ENCODE measurements around the gene TMC5. TPM values are rescaled to one million over a fixed set of nuclear protein-coding genes. Genes with fewer than 3 reads are reported as not detected.

Gene TMC5
- polyA plus RNA-seq, 1 donor from 2014 or later = not detected

DNA sequence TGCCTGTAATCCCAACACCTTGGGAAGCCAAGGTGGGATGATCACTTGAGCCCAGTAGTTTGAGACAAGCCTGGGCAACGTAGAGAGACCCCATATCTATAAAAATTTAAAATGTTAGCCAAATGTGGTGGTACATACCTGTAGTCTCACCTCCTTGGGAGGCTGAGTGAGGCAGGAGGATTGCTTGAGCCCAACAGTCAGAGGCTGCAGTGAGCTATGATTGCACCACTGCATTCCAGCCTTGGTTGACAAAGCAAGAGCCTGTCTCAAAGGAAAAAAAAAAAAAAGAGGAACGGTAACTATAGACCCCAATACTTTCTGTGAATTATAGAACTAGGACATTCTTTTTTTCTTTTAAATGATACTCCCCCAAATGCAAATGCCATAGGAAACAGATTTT, 1.8 kb upstream of the TMC5 start:
- no peak overlapping the region for H2AFZ ChIP-seq (ENCODE audit: low read depth, low read length)
- no peaks in the 10 kb centered on the region for H3K79me2 ChIP-seq (replicated peaks; ENCODE audit: insufficient read depth, low read length)
- H3K4me2 ChIP-seq (ENCODE audit: low read length) = no peak overlapping the region
- no peaks in the 10 kb centered on the region for H3K9me3 ChIP-seq (ENCODE audit: low read length)
- H3K9ac ChIP-seq (ENCODE audit: low read length) = no peak overlapping the region
- H3F3A ChIP-seq (ENCODE audit: insufficient read depth, low read length, poor library complexity, severe bottlenecking) = no peaks in the 10 kb centered on the region
- peaks cover 9% of the 10 kb centered on the region for H3K27me3 ChIP-seq (ENCODE audit: insufficient read depth, low read depth, low read length)
- no peak overlapping the region for H3K4me3 ChIP-seq (ENCODE audit: low read length)
- TF ChIP-seq EP300 (conservative IDR thresholded peaks at IDR 0.05; ENCODE audit: poor library complexity, severe bottlenecking) (no peak), EZH2 (IDR thresholded peaks at IDR 0.05; ENCODE audit: borderline replicate concordance, insufficient read depth, low read length, poor library complexity, severe bottlenecking) (no peak), TAF1 (IDR thresholded peaks at IDR 0.05; ENCODE audit: low read depth) (no peak), POLR2AphosphoS5 (IDR thresholded peaks at IDR 0.05) (no peak), MXI1 (conservative IDR thresholded peaks at IDR 0.05; ENCODE audit: poor library complexity, severe bottlenecking) (no peak), RAD21 (conservative IDR thresholded peaks at IDR 0.05) (no peak), SMC3 (conservative IDR thresholded peaks at IDR 0.05; ENCODE audit: poor library complexity) (no peak)
- TF ChIP-seq, protein P1, sequence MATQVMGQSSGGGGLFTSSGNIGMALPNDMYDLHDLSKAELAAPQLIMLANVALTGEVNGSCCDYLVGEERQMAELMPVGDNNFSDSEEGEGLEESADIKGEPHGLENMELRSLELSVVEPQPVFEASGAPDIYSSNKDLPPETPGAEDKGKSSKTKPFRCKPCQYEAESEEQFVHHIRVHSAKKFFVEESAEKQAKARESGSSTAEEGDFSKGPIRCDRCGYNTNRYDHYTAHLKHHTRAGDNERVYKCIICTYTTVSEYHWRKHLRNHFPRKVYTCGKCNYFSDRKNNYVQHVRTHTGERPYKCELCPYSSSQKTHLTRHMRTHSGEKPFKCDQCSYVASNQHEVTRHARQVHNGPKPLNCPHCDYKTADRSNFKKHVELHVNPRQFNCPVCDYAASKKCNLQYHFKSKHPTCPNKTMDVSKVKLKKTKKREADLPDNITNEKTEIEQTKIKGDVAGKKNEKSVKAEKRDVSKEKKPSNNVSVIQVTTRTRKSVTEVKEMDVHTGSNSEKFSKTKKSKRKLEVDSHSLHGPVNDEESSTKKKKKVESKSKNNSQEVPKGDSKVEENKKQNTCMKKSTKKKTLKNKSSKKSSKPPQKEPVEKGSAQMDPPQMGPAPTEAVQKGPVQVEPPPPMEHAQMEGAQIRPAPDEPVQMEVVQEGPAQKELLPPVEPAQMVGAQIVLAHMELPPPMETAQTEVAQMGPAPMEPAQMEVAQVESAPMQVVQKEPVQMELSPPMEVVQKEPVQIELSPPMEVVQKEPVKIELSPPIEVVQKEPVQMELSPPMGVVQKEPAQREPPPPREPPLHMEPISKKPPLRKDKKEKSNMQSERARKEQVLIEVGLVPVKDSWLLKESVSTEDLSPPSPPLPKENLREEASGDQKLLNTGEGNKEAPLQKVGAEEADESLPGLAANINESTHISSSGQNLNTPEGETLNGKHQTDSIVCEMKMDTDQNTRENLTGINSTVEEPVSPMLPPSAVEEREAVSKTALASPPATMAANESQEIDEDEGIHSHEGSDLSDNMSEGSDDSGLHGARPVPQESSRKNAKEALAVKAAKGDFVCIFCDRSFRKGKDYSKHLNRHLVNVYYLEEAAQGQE (IDR thresholded peaks at IDR 0.05; ENCODE audit: borderline replicate concordance) = no peak
- TF ChIP-seq, protein P2, sequence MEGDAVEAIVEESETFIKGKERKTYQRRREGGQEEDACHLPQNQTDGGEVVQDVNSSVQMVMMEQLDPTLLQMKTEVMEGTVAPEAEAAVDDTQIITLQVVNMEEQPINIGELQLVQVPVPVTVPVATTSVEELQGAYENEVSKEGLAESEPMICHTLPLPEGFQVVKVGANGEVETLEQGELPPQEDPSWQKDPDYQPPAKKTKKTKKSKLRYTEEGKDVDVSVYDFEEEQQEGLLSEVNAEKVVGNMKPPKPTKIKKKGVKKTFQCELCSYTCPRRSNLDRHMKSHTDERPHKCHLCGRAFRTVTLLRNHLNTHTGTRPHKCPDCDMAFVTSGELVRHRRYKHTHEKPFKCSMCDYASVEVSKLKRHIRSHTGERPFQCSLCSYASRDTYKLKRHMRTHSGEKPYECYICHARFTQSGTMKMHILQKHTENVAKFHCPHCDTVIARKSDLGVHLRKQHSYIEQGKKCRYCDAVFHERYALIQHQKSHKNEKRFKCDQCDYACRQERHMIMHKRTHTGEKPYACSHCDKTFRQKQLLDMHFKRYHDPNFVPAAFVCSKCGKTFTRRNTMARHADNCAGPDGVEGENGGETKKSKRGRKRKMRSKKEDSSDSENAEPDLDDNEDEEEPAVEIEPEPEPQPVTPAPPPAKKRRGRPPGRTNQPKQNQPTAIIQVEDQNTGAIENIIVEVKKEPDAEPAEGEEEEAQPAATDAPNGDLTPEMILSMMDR (IDR thresholded peaks at IDR 0.05; ENCODE audit: poor library complexity, severe bottlenecking) = no peak
- no peaks in the 10 kb centered on the region for H3K9me2 ChIP-seq (ENCODE audit: insufficient read depth, low read length)
- no peak overlapping the region for H3K27ac ChIP-seq (ENCODE audit: low read length)
- H4K20me1 ChIP-seq (ENCODE audit: insufficient read depth) = no peaks in the 10 kb centered on the region
- no peaks in the 10 kb centered on the region for H3K36me3 ChIP-seq (ENCODE audit: insufficient read depth, low read length)

DNA sequence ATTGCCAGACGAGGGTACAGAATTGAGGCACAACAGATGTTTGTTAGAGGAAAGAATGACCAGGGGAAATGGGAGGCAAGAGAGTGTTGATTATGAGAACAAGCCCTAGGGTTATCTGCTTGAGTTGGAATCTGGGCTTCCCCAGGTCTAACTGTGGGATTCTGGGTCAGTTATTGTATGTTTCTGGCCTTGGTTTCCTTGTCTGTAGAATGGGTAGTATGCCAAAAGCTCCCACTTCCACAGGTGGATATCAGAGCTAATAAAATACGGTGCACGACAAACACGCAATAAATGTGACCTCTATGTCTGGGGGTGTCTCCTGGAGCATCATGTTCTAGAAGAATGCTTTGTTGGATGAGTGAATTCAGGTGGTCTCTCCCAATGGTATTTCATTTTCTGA, 517 bp downstream of the TMC5 start:
- Histone ChIP-seq H3F3A (ENCODE audit: insufficient read depth, low read length, poor library complexity, severe bottlenecking) (no peaks in the 10 kb centered on the region), H3K36me3 (ENCODE audit: insufficient read depth, low read length) (no peaks in the 10 kb centered on the region), H3K27ac (ENCODE audit: low read length) (no peak overlapping the region)

More for the DNA sequence above, 517 bp downstream of the TMC5 start:
- Histone ChIP-seq H3K9ac (ENCODE audit: low read length) (no peak overlapping the region), H4K20me1 (ENCODE audit: insufficient read depth) (no peaks in the 10 kb centered on the region), H3K79me2 (replicated peaks; ENCODE audit: insufficient read depth, low read length) (no peaks in the 10 kb centered on the region), H3K4me3 (ENCODE audit: low read length) (no peak overlapping the region), H3K9me3 (ENCODE audit: low read length) (no peaks in the 10 kb centered on the region), H3K4me2 (ENCODE audit: low read length) (no peak overlapping the region), H3K9me2 (ENCODE audit: insufficient read depth, low read length) (no peaks in the 10 kb centered on the region), H2AFZ (ENCODE audit: low read depth, low read length) (no peak overlapping the region), H3K27me3 (ENCODE audit: insufficient read depth, low read depth, low read length) (no peaks in the 10 kb centered on the region)
- TF ChIP-seq RAD21 (conservative IDR thresholded peaks at IDR 0.05) (no peak), MXI1 (conservative IDR thresholded peaks at IDR 0.05; ENCODE audit: poor library complexity, severe bottlenecking) (no peak), SMC3 (conservative IDR thresholded peaks at IDR 0.05; ENCODE audit: poor library complexity) (no peak), POLR2AphosphoS5 (IDR thresholded peaks at IDR 0.05) (no peak), EP300 (conservative IDR thresholded peaks at IDR 0.05; ENCODE audit: poor library complexity, severe bottlenecking) (no peak)
- TF ChIP-seq, protein P2 (IDR thresholded peaks at IDR 0.05; ENCODE audit: poor library complexity, severe bottlenecking) = no peak
- TF ChIP-seq, protein P1 (IDR thresholded peaks at IDR 0.05; ENCODE audit: borderline replicate concordance) = no peak
